Measurements from ENCODE around the gene STK32B. TPM values are rescaled to one million over a fixed set of nuclear protein-coding genes. Genes with fewer than 3 reads are reported as not detected.

The STK32B gene
- total RNA-seq, 1 experiment from 2014 or later, result 11.6 TPM

GRCh38 chr4:5532100-5532499 is 480.8 kb downstream of the STK32B start:
- ATAC-seq, result no peak
- H3K9me3 ChIP-seq (ENCODE audit: control insufficient read depth, insufficient read depth, low read depth, low read length), result no peaks in the 10 kb centered on the region
- H3K27ac ChIP-seq (ENCODE audit: low read length), result no peak overlapping the region
- no TSS peak for BruUV-seq (replicated peaks)
- H3K4me3 ChIP-seq (ENCODE audit: low read depth in 2 of 2, low read length in 2 of 2), result no peak overlapping the region
- intact Hi-C loops (cut with micrococcal nuclease; ENCODE audit: unreplicated experiment) (no loop called here), in situ Hi-C loops (cut with HindIII; ENCODE audit: low pct_unique_long_range_greater_than_20kb, low sequenced_read_pairs) (no loop called here)
- H3K36me3 ChIP-seq (ENCODE audit: control insufficient read depth, insufficient read depth, low read length), result no peaks in the 10 kb centered on the region
- DNase-seq (ENCODE audit: low read depth, low spot score), result no peak
- no peaks in the 10 kb centered on the region for H3K4me1 ChIP-seq (ENCODE audit: control insufficient read depth, insufficient read depth, low read length)
- H3K27me3 ChIP-seq (ENCODE audit: control insufficient read depth, insufficient read depth, low read length), result no peaks in the 10 kb centered on the region
- TF ChIP-seq TCF7L2 (IDR thresholded peaks at IDR 0.05; ENCODE audit: low read depth, low read length) (no peak), SIN3A (IDR thresholded peaks at IDR 0.05; ENCODE audit: borderline replicate concordance, insufficient read depth, low read depth, low read length) (no peak), CTCF (IDR thresholded peaks at IDR 0.05) (no peak), POLR2AphosphoS5 (IDR thresholded peaks at IDR 0.05; ENCODE audit: low read depth, low read length) (no peak), REST (IDR thresholded peaks at IDR 0.05; ENCODE audit: insufficient read depth in 1 of 2, low read depth in 2 of 2, low read length in 1 of 2) (no peak)
- ChIA-PET POLR2A (no interaction called here), CTCF (no interaction called here)

- intact Hi-C loops (cut with micrococcal nuclease; ENCODE audit: unreplicated experiment) (no loop called here), in situ Hi-C loops (cut with HindIII; ENCODE audit: low pct_unique_long_range_greater_than_20kb, low sequenced_read_pairs) (no loop called here)
- Histone ChIP-seq H3K27me3 (ENCODE audit: control insufficient read depth, insufficient read depth, low read length) (peaks cover 12% of the 10 kb centered on the region), H3K4me3 (ENCODE audit: low read depth in 2 of 2, low read length in 2 of 2) (no peak overlapping the region), H3K9me3 (ENCODE audit: control insufficient read depth, insufficient read depth, low read depth, low read length) (no peaks in the 10 kb centered on the region), H3K36me3 (ENCODE audit: control insufficient read depth, insufficient read depth, low read length) (no peaks in the 10 kb centered on the region), H3K4me1 (ENCODE audit: control insufficient read depth, insufficient read depth, low read length) (no peaks in the 10 kb centered on the region), H3K27ac (ENCODE audit: low read length) (no peak overlapping the region)
- TF ChIP-seq TCF7L2 (IDR thresholded peaks at IDR 0.05; ENCODE audit: low read depth, low read length) (no peak), CTCF (IDR thresholded peaks at IDR 0.05) (no peak), POLR2AphosphoS5 (IDR thresholded peaks at IDR 0.05; ENCODE audit: low read depth, low read length) (no peak), SIN3A (IDR thresholded peaks at IDR 0.05; ENCODE audit: borderline replicate concordance, insufficient read depth, low read depth, low read length) (no peak), REST (IDR thresholded peaks at IDR 0.05; ENCODE audit: insufficient read depth in 1 of 2, low read depth in 2 of 2, low read length in 1 of 2) (no peak)
- POLR2A ChIA-PET, result no interaction called here
- ATAC-seq (no peak), DNase-seq (ENCODE audit: low read depth, low spot score) (no peak)
- CTCF ChIA-PET, result interaction anchor here (0.6 kb wide), 1 partner anchor 276 kb away, joined by 4 read pairs; no protein-coding TSS in a partner anchor
- BruUV-seq (replicated peaks), result no TSS peak
These were observed 488.3 kb downstream of the STK32B start for GRCh38 chr4:5539584-5539983.

Data from Panc1 (cell line).